ENCODE measurements around the gene MAP6. TPM values are rescaled to one million over a fixed set of nuclear protein-coding genes. Genes with fewer than 3 reads are reported as not detected.

Gene MAP6
- total and polyA plus RNA-seq, 9 of the 15 experiments (the other 6 are each of a cell fraction or from before 2014, with no cell fraction given) = not detected

DNA sequence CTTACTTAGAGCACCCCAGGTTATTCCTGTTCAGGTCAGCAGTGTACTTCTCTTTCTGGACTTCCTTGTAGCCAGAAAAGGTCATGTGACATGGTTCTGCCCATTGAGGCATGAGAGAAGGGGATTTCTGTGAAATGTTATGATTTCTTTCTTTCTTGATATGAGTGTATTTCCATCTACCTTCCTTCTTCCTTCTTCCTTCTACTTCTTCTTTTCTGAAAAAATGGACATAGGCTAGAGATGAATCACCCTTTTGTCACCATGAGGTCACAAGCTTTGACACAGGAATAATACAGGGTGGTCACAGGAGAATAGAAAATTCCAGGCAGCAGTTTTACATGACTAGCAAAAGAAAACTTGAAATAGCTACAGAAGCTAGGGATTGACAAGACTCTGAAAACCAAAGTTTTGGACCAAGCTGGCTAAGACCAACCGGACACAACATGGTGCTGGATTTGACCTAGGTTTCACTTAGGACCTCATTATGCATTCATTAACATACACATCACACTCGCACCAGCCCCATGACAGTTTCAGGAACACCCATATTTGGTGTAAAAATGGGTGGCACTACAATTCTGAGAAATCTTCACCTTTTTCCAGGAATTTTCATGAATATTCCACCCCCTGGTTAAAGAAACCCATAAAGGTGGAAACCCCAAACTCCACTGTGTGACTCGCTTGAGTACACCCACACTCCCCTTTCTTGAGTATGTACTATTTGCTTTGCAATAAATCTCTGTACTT is 21.2 kb upstream of the MAP6 start (continued):
- TF ChIP-seq TOE1 (IDR thresholded peaks at IDR 0.05; ENCODE audit: borderline replicate concordance) (peak; percentile 95), TOE1 (CRISPR knock-in tag; IDR thresholded peaks at IDR 0.05; ENCODE audit: borderline replicate concordance, low read depth) (no peak), ATF1 (CRISPR knock-in tag; IDR thresholded peaks at IDR 0.05) (no peak), ATF1 (tag; IDR thresholded peaks at IDR 0.05) (peak; percentile 77), ZNF75A (CRISPR knock-in tag; IDR thresholded peaks at IDR 0.05) (no peak), EGR1 (conservative IDR thresholded peaks at IDR 0.05) (0 out of 2 replicates have a peak, but pooled peaks have one; percentile 20), POLR2B (IDR thresholded peaks at IDR 0.05; ENCODE audit: low read depth, partially characterized antibody) (no peak), EHMT2 (IDR thresholded peaks at IDR 0.05) (peak; percentile 62; the same call in 1 of the 2 replicates), NR2F6 (CRISPR knock-in tag; IDR thresholded peaks at IDR 0.05) (no peak), SMAD3 (CRISPR knock-in tag; conservative IDR thresholded peaks at IDR 0.05) (peak; percentile 33; the same call in 1 of the 2 replicates), NFE2 (IDR thresholded peaks at IDR 0.05; ENCODE audit: low read depth) (no peak), ZFX (CRISPR knock-in tag; IDR thresholded peaks at IDR 0.05) (no peak), ELF2 (CRISPR knock-in tag; IDR thresholded peaks at IDR 0.05) (no peak), RAD51 (IDR thresholded peaks at IDR 0.05; ENCODE audit: borderline replicate concordance, low read depth) (peak; percentile 85), NR4A1 (CRISPR knock-in tag; IDR thresholded peaks at IDR 0.05) (no peak), NR4A1 (tag; IDR thresholded peaks at IDR 0.05) (peak; percentile 79), TEAD1 (CRISPR knock-in tag; IDR thresholded peaks at IDR 0.05) (peak in 1 of 2 experiments; percentile 5; a peak in 1 of 4 replicates), BMI1 (IDR thresholded peaks at IDR 0.05; ENCODE audit: low read length) (no peak)
- TF ChIP-seq, protein P1, sequence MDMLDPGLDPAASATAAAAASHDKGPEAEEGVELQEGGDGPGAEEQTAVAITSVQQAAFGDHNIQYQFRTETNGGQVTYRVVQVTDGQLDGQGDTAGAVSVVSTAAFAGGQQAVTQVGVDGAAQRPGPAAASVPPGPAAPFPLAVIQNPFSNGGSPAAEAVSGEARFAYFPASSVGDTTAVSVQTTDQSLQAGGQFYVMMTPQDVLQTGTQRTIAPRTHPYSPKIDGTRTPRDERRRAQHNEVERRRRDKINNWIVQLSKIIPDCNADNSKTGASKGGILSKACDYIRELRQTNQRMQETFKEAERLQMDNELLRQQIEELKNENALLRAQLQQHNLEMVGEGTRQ (CRISPR knock-in tag; IDR thresholded peaks at IDR 0.05) = peak; percentile 66
- TF ChIP-seq, protein P2, sequence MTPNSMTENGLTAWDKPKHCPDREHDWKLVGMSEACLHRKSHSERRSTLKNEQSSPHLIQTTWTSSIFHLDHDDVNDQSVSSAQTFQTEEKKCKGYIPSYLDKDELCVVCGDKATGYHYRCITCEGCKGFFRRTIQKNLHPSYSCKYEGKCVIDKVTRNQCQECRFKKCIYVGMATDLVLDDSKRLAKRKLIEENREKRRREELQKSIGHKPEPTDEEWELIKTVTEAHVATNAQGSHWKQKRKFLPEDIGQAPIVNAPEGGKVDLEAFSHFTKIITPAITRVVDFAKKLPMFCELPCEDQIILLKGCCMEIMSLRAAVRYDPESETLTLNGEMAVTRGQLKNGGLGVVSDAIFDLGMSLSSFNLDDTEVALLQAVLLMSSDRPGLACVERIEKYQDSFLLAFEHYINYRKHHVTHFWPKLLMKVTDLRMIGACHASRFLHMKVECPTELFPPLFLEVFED (CRISPR knock-in tag; conservative IDR thresholded peaks at IDR 0.05) = peak; percentile 24; the same call in 1 of the 2 replicates
- TF ChIP-seq, protein P3, sequence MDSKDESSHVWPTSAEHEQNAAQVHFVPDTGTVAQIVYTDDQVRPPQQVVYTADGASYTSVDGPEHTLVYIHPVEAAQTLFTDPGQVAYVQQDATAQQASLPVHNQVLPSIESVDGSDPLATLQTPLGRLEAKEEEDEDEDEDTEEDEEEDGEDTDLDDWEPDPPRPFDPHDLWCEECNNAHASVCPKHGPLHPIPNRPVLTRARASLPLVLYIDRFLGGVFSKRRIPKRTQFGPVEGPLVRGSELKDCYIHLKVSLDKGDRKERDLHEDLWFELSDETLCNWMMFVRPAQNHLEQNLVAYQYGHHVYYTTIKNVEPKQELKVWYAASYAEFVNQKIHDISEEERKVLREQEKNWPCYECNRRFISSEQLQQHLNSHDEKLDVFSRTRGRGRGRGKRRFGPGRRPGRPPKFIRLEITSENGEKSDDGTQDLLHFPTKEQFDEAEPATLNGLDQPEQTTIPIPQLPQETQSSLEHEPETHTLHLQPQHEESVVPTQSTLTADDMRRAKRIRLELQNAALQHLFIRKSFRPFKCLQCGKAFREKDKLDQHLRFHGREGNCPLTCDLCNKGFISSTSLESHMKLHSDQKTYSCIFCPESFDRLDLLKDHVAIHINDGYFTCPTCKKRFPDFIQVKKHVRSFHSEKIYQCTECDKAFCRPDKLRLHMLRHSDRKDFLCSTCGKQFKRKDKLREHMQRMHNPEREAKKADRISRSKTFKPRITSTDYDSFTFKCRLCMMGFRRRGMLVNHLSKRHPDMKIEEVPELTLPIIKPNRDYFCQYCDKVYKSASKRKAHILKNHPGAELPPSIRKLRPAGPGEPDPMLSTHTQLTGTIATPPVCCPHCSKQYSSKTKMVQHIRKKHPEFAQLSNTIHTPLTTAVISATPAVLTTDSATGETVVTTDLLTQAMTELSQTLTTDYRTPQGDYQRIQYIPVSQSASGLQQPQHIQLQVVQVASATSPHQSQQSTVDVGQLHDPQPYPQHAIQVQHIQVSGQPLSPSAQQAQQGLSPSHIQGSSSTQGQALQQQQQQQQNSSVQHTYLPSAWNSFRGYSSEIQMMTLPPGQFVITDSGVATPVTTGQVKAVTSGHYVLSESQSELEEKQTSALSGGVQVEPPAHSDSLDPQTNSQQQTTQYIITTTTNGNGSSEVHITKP (IDR thresholded peaks at IDR 0.05; ENCODE audit: partially characterized antibody) = peak; percentile 96
- TF ChIP-seq, protein P4, sequence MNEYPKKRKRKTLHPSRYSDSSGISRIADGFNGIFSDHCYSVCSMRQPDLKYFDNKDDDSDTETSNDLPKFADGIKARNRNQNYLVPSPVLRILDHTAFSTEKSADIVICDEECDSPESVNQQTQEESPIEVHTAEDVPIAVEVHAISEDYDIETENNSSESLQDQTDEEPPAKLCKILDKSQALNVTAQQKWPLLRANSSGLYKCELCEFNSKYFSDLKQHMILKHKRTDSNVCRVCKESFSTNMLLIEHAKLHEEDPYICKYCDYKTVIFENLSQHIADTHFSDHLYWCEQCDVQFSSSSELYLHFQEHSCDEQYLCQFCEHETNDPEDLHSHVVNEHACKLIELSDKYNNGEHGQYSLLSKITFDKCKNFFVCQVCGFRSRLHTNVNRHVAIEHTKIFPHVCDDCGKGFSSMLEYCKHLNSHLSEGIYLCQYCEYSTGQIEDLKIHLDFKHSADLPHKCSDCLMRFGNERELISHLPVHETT (CRISPR knock-in tag; conservative IDR thresholded peaks at IDR 0.05 in 1 of 2, IDR thresholded peaks at IDR 0.05 in 1 of 2) = peak in 1 of 2 experiments; percentile 38; a peak in 1 of 4 replicates

Measured in K562 (cell line).